ENCODE measurements around the gene SDC1.

SDC1 gene

GRCh38 chr2:20164734-20165478 is 60.0 kb downstream of the SDC1 start:
- Histone ChIP-seq H3K36me3 (ENCODE audit: control insufficient read depth, insufficient read depth, low read length) (no peaks in the 10 kb centered on the region), H3K4me1 (ENCODE audit: control insufficient read depth, insufficient read depth, low read length) (peaks cover 8% of the 10 kb centered on the region), H3K9me3 (ENCODE audit: control insufficient read depth, low read length) (no peaks in the 10 kb centered on the region), H3K27me3 (ENCODE audit: control insufficient read depth, insufficient read depth, low read length) (no peaks in the 10 kb centered on the region), H3K9ac (ENCODE audit: low read length) (no peak overlapping the region), H3K4me3 (ENCODE audit: low read length) (no peak overlapping the region)

DNA sequence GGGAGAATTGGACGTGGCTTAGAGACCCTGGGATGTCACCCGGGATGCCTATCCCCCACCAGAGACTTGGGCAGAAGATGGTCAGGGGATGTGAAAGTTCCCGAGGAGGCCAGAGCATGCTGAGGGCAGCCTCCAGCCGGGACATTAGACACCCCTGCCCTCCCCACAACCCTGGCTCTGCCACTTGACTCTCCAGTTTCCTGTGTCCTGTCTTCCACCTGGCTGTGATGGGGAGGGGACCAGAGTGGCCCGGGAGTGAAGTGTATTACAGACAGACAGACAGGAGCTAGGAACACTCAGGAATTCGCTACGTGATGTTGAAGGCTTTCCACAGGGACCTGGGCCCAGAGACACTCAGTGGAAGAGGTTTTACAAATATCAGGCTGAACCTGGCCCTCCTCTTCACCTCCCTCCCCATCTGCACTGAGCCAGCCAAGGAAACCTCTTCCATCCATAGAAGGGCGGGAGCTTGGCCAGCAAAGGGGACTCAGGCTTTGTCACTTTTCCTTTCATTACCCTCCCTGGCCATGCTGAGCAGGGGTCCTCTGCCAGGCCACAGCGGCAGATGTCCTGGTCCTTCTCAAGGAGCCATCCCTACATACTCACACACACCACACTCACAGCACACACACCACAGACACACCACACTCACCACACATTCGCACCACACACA is 60.7 kb downstream of the SDC1 start:
- H3K4me3 ChIP-seq (ENCODE audit: low read length), result no peak overlapping the region

DNA sequence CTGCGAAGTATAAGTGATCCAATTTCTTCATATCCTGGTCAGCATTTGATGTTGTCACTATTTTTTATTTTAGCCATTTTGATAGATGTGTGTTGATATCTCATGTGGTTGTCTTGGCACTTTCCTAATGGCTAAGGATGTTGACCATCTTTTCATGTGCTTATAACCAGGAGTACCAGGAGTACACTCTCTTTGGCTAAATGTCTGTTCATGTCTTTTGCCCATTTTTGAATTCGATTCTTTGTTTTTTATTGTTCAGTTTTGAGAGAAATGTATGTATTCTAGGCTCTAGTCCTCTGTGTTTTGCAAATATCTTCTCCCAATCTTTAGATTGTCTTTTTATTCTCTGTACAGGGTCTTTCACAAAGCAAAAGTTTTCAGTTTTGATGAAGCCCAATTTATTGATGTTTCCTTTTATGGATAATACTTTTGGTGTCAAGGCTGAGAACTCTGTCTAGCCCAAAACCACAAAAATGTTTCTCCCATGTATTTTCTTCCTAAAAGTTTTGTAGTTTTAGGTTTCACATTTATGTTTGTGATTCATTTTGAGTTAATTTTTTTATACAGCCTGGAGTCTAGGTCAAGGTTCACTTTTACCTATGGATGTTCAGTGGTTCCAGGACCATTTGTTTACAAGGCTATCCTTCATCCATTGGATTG is 65.4 kb downstream of the SDC1 start:
- Histone ChIP-seq H3K4me3 (ENCODE audit: low read length) (no peak overlapping the region), H3K4me1 (ENCODE audit: control insufficient read depth, insufficient read depth, low read length) (peaks cover 25% of the 10 kb centered on the region), H3K36me3 (ENCODE audit: control insufficient read depth, insufficient read depth, low read length) (no peaks in the 10 kb centered on the region), H3K9ac (ENCODE audit: low read length) (no peak overlapping the region), H3K27me3 (ENCODE audit: control insufficient read depth, insufficient read depth, low read length) (no peaks in the 10 kb centered on the region), H3K9me3 (ENCODE audit: control insufficient read depth, low read length) (no peaks in the 10 kb centered on the region)

More for the DNA sequence above, 60.7 kb downstream of the SDC1 start:
- Histone ChIP-seq H3K4me1 (ENCODE audit: control insufficient read depth, insufficient read depth, low read length) (peaks cover 8% of the 10 kb centered on the region), H3K27me3 (ENCODE audit: control insufficient read depth, insufficient read depth, low read length) (no peaks in the 10 kb centered on the region), H3K36me3 (ENCODE audit: control insufficient read depth, insufficient read depth, low read length) (no peaks in the 10 kb centered on the region), H3K9ac (ENCODE audit: low read length) (no peak overlapping the region), H3K9me3 (ENCODE audit: control insufficient read depth, low read length) (no peaks in the 10 kb centered on the region)

DNA sequence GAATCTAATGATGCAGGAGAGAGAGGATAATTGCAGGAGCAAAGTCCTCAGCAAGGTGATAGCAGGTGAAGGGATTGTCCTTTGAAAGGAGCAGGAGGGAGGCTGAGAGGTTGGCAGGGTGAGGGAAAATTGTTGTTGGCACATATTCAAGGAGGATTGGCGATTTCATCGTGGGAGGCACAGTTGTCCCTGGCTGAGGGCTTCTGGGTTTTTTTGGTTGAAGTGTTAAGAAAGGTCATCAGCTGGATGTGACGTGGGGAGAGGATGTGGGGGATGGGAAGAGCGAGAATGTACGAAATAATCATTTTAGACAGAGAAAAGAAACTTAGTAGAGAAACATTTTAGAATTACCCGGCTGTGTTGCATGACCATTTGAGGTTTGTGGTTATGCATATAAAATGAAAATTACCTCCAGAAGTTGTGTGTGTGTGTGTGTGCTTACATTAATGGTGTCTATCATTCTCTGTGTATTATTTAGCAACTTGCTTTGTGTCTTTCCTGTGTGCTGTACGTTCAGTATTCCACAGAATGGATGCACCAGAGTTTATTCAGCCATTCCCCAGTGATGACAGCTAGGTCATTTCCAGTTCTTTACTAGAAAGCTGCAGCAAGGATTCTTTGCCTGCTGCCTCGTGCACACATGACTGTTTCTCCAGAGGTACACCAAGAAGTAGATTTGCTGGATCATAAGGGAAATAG is 67.6 kb downstream of the SDC1 start:
- Histone ChIP-seq H3K27me3 (ENCODE audit: control insufficient read depth, insufficient read depth, low read length) (no peaks in the 10 kb centered on the region), H3K9me3 (ENCODE audit: control insufficient read depth, low read length) (no peaks in the 10 kb centered on the region), H3K9ac (ENCODE audit: low read length) (no peak overlapping the region), H3K4me1 (ENCODE audit: control insufficient read depth, insufficient read depth, low read length) (peaks cover 34% of the 10 kb centered on the region), H3K4me3 (ENCODE audit: low read length) (no peak overlapping the region), H3K36me3 (ENCODE audit: control insufficient read depth, insufficient read depth, low read length) (no peaks in the 10 kb centered on the region)

DNA sequence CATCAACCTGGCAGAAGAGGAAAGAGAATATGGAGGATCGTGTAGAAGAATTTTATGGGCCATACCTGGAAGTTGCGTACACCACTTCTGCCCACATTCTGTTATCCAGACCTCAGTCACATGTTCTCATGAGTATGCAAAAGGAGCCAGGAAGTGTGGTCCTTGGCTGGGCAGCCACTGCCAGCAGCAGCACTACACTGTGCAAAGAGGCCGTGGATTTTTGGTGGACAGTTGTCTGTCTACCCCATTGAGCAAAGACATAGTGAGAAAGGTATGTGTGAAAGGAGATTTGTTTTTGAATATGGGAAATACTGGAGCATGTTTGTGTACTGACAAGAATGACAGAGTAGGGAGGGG is 68.1 kb downstream of the SDC1 start:
- Histone ChIP-seq H3K4me3 (ENCODE audit: low read length) (no peak overlapping the region), H3K9ac (ENCODE audit: low read length) (no peak overlapping the region), H3K36me3 (ENCODE audit: control insufficient read depth, insufficient read depth, low read length) (no peaks in the 10 kb centered on the region), H3K27me3 (ENCODE audit: control insufficient read depth, insufficient read depth, low read length) (no peaks in the 10 kb centered on the region), H3K9me3 (ENCODE audit: control insufficient read depth, low read length) (no peaks in the 10 kb centered on the region), H3K4me1 (ENCODE audit: control insufficient read depth, insufficient read depth, low read length) (peaks cover 34% of the 10 kb centered on the region)

DNA sequence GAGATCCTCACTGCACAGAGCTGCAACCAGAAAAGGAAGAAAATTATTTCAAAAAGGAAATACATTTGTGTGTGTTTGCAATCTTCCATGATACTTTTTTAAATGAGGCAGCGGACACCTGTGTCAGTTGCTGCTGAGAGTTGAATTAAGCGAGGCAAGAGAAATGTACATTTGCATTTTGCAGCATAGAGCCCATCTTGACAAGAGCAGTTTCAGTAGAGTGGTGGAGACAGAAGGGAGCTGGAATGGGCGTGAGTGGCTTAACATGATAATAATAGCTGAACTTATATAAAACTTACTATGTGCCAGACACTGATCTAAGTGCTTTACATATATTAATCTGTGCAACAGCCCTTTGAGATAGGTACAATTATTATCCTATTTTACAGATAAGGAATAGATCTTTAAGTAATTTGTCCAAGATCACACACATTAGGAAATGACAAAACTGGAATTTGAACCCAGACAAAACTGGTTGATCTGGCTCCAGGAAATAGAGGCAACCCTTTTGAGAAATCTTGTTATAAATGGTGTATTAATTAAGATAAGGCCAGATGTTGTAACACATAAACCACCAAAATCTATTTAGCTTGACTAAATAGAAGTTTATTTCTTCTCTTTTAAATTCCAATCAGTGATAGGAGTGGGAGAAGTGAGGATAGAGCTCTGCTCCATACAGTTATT is 68.7 kb downstream of the SDC1 start:
- Histone ChIP-seq H3K9me3 (ENCODE audit: control insufficient read depth, low read length) (no peaks in the 10 kb centered on the region), H3K4me1 (ENCODE audit: control insufficient read depth, insufficient read depth, low read length) (peaks cover 34% of the 10 kb centered on the region), H3K9ac (ENCODE audit: low read length) (no peak overlapping the region), H3K4me3 (ENCODE audit: low read length) (no peak overlapping the region), H3K27me3 (ENCODE audit: control insufficient read depth, insufficient read depth, low read length) (no peaks in the 10 kb centered on the region), H3K36me3 (ENCODE audit: control insufficient read depth, insufficient read depth, low read length) (no peaks in the 10 kb centered on the region)

DNA sequence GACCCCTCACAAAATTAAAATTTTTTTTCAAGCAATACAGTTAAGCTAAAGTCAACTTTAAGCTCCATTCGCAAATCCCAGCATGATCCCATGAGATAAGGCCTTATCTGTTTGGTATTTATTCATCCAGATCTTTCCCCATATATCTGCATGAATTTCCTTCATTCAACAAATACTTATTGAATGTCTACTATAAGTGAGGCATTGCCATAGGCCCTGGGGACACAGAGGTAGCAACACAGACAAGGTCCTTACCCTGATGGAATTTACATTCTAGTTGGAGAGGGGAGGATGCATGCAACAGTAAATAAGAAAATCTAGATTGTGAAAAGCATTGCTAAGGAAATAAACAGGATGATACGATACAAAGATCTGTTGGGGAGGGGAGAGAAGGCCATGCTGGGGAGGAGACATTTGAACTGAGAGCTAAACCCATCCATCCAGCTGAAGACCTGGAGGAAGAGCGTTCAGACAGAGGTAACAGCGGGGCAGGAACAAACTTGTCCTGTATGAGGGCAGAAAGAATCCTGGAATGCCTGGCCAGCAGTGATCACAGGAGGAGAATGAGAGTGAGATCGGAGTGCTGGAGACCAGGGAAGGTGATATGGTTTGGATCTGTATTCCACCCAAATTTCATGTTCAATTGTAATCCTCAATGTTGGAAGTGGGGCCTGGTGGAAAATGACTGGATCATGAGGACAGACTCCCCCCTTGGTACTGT is 71.6 kb downstream of the SDC1 start:
- Histone ChIP-seq H3K4me3 (ENCODE audit: low read length) (no peak overlapping the region), H3K9me3 (ENCODE audit: control insufficient read depth, low read length) (no peaks in the 10 kb centered on the region), H3K9ac (ENCODE audit: low read length) (no peak overlapping the region), H3K36me3 (ENCODE audit: control insufficient read depth, insufficient read depth, low read length) (no peaks in the 10 kb centered on the region), H3K4me1 (ENCODE audit: control insufficient read depth, insufficient read depth, low read length) (peaks cover 55% of the 10 kb centered on the region), H3K27me3 (ENCODE audit: control insufficient read depth, insufficient read depth, low read length) (no peaks in the 10 kb centered on the region)

DNA sequence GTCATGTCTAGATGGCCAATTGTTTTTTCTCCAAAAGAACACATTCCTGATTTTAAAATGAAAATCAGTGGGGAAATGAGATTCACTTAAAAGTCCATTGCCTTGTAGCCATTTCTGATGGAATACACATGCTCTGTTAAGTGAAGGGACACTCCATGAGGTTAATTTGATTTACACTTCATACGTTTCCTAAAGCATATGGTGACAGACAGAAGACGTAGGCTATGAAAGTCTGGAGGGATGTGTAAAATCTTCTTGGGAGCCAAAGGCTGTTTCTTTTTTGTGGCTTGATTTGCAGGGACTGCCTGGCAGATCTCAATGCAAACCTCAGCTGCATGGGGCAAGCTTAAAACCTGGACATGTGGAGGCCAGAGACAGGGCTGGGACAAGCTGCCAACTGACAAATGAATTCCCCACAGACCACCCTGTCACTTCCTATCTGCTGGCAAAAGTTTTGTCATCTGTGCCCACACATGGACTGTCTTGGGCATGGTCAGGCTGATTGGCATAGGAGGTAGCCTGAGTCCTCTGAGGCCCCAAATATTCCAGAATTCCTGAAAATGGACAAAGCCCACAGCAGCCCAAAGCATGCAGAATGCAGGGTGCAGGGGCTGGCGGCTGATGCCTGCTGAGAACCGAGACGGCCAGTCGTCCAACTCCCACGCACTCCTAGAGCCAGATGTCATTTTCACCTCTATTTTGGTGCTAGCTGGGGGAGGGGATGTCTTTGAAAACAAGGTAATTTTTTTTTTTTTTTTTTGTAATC is 73.9 kb downstream of the SDC1 start:
- Histone ChIP-seq H3K27me3 (ENCODE audit: control insufficient read depth, insufficient read depth, low read length) (no peaks in the 10 kb centered on the region), H3K9ac (ENCODE audit: low read length) (no peak overlapping the region), H3K9me3 (ENCODE audit: control insufficient read depth, low read length) (no peaks in the 10 kb centered on the region), H3K4me3 (ENCODE audit: low read length) (no peak overlapping the region), H3K4me1 (ENCODE audit: control insufficient read depth, insufficient read depth, low read length) (peaks cover 51% of the 10 kb centered on the region), H3K36me3 (ENCODE audit: control insufficient read depth, insufficient read depth, low read length) (no peaks in the 10 kb centered on the region)

Measured in mucosa of stomach (tissue), 1 donor.